GM12878 (cell line): ENCODE measurements around the gene RYR2. TPM values are rescaled to one million over a fixed set of nuclear protein-coding genes. Genes with fewer than 3 reads are reported as not detected.

ENCODE experiments used
- ATAC-seq: fragments of 200-7000 bp; cut with Tn5 transposase; 3 replicates; pipeline ENCODE4 v1.9.1; 2020; ENCODE audit warnings: mild to moderate bottlenecking, moderate library complexity
- BruUV-seq: library from RNA; stranded (reverse); fragments of 400-500 nt; replicated peaks from 2 replicates; lab custom pipeline; 2021; lab: Mats Ljungman, UMichigan
- CTCF ChIA-PET: fragments of 300-600 bp; sonication (Branson Sonifier 250); formaldehyde crosslinking; extraction: SDS; loops from one replicate; lab custom pipeline; 2021; ENCODE audit warnings: inconsistent platforms; lab: Yijun Ruan, JAX
- POLR2A ChIA-PET: fragments of 350-600 bp; formaldehyde crosslinking; extraction: SDS; loops from one replicate; lab custom pipeline; 2021; ENCODE audit warnings: inconsistent platforms; lab: Charles Lee
- RAD21 ChIA-PET: fragments of 300-600 bp; sonication (Branson Sonifier 250); formaldehyde crosslinking; loops from one replicate; lab custom pipeline; 2023; ENCODE audit warnings: antibody characterized with exemption; ENCODE audit not compliant: unreplicated experiment; lab: Charles Lee
- SMC1A ChIA-PET: fragments of 300-600 bp; sonication (Branson Sonifier 250); formaldehyde crosslinking; loops from one replicate; lab custom pipeline; 2023; ENCODE audit not compliant: unreplicated experiment, uncharacterized antibody; lab: Charles Lee
- DNase-seq: peaks from one replicate; pipeline ENCODE4 v3.0.0-alpha.2; 2011; ENCODE audit warnings: low read depth, low spot score
- FAIRE-seq: peaks from 3 replicates; lab custom pipeline; 2011; peaks lifted over from hg19 to GRCh38; lab: Jason Lieb, UNC
- H2AFZ ChIP-seq: 2 replicates; pipeline ENCODE4 v1.6.0; 2011; ENCODE audit warnings: low read depth, low read length, control low read depth; ENCODE audit not compliant: control insufficient read depth
- H3K27ac ChIP-seq: 2 replicates; pipeline ENCODE4 v1.5.1; 2011; ENCODE audit warnings: control low read depth; ENCODE audit not compliant: control insufficient read depth, insufficient read depth
- H3K27me3 ChIP-seq, 2 experiments: replicated peaks in 1 of 2; 2 replicates each; pipeline versions ENCODE4 v1.6.0 to v1.6.1; 2011; ENCODE audit warnings: low read length in 1 of 2; ENCODE audit not compliant: control insufficient read depth in 2 of 2, insufficient read depth in 2 of 2
- H3K36me3 ChIP-seq, 2 experiments: 2 replicates each; pipeline ENCODE4 v1.5.1; 2011; ENCODE audit warnings: low read length in 1 of 2; ENCODE audit not compliant: control insufficient read depth in 2 of 2, insufficient read depth in 2 of 2
- H3K4me1 ChIP-seq: 2 replicates; pipeline ENCODE4 v1.6.1; 2011; ENCODE audit warnings: mild to moderate bottlenecking, low read length, moderate library complexity, mixed read lengths; ENCODE audit not compliant: control insufficient read depth, insufficient read depth
- H3K4me2 ChIP-seq: 2 replicates; pipeline ENCODE4 v1.6.0; 2011; ENCODE audit warnings: control low read depth; ENCODE audit not compliant: control insufficient read depth, insufficient read depth
- H3K4me3 ChIP-seq: fragments of 200-600 bp; sonication (generic); 2 replicates; pipeline ENCODE4 v1.5.1; 2016
- H3K79me2 ChIP-seq: 2 replicates; pipeline ENCODE4 v1.6.0; 2011; ENCODE audit warnings: low read length; ENCODE audit not compliant: control insufficient read depth, insufficient read depth
- H3K9ac ChIP-seq: 2 replicates; pipeline ENCODE4 v1.8.0; 2011; ENCODE audit warnings: low read length, control low read depth, mixed read lengths; ENCODE audit not compliant: control insufficient read depth, insufficient read depth
- H3K9me3 ChIP-seq: replicated peaks from 3 replicates; pipeline ENCODE4 v1.5.1; 2011; ENCODE audit warnings: mild to moderate bottlenecking, low read length; ENCODE audit not compliant: control insufficient read depth, insufficient read depth
- H4K20me1 ChIP-seq: 2 replicates; pipeline ENCODE4 v1.6.0; 2011; ENCODE audit not compliant: control insufficient read depth, insufficient read depth
- CEBPB ChIP-seq, 2 experiments: fragments of 150-350 bp in 1 of 2; IDR thresholded peaks; 2 replicates each; pipeline ENCODE4 v1.6.1; 2012 to 2014; ENCODE audit warnings: low read depth in 2 of 2, low read length in 2 of 2, borderline replicate concordance in 1 of 2, inconsistent platforms in 1 of 2
- CUX1 ChIP-seq: IDR thresholded peaks from 2 replicates; pipeline ENCODE4 v1.6.1; 2012; ENCODE audit warnings: improper control_type of control experiment, low read depth, low read length; ENCODE audit not compliant: insufficient replicate concordance
- EP300 ChIP-seq, 2 experiments: fragments of 150-350 bp in 1 of 2; IDR thresholded peaks; 2 replicates each; pipeline ENCODE4 v1.6.1; 2011 to 2012; ENCODE audit warnings: low read depth in 2 of 2, low read length in 2 of 2, borderline replicate concordance in 1 of 2, improper control_type of control experiment in 1 of 2, inconsistent platforms in 1 of 2; ENCODE audit not compliant: control insufficient read depth in 1 of 2
- FOXM1 ChIP-seq: IDR thresholded peaks from 2 replicates; pipeline ENCODE4 v1.6.1; 2012; ENCODE audit warnings: low read depth, mild to moderate bottlenecking, inconsistent platforms, low read length, moderate library complexity
- WGBS: methylation state at CpG from one replicate; pipeline ENCODE4 v1.1.6; 2016; ENCODE audit warnings: low lambda C conversion rate; ENCODE audit not compliant: insufficient replicate concordance, insufficient coverage; ENCODE audit errors: missing lambda C conversion rate; 5-methylcytosine and 5-hydroxymethylcytosine counted together
- in situ Hi-C: fragments of 300-500 bp; cut with MboI; formaldehyde crosslinking; loops from 9 replicates; pipeline ENCODE4 v1.14.3; 2018; ENCODE audit warnings: mixed read lengths
- intact Hi-C: fragments of 100-400 bp; cut with micrococcal nuclease; formaldehyde crosslinking; loops from one replicate; pipeline ENCODE4 v1.14.2; 2022; ENCODE audit not compliant: unreplicated experiment
- polyA plus RNA-seq, 11 experiments: library from polyadenylated mRNA; depleted of rRNA in 4 of 11; unstranded in 6 of 11; stranded (reverse) in 5 of 11; fragments of >200 nt; fragmentation: Nextera tagmentation in 4 of 11; fragmentation: Illumina TruSeq in 1 of 11; extraction: Ambion mirVana in 4 of 11; extraction: Trizol in 1 of 11; gene quantifications; 1 replicate in 1 of 11; 2 replicates in 10 of 11; pipeline versions ENCODE4 v1.2.1 to v1.2.3, GENCODE V29; 2011 to 2016; ENCODE audit warnings: inconsistent platforms in 2 of 11, missing spikeins in 2 of 11, low read depth in 1 of 11
- total RNA-seq, 4 experiments: library from RNA; depleted of rRNA in 3 of 4; stranded (reverse); fragments of >200 nt in 3 of 4; fragmentation: Illumina TruSeq in 1 of 4; extraction: Trizol in 1 of 4; gene quantifications; 2 replicates each; pipeline versions ENCODE4 v1.2.1 to v1.2.3, GENCODE V29; 2013 to 2021

The RYR2 gene
- total and polyA plus RNA-seq, 10 of the 15 experiments (the other 5 are each of a cell fraction or from before 2014, with no cell fraction given) = 0.01 to 0.04 TPM; not detected in 8

DNA sequence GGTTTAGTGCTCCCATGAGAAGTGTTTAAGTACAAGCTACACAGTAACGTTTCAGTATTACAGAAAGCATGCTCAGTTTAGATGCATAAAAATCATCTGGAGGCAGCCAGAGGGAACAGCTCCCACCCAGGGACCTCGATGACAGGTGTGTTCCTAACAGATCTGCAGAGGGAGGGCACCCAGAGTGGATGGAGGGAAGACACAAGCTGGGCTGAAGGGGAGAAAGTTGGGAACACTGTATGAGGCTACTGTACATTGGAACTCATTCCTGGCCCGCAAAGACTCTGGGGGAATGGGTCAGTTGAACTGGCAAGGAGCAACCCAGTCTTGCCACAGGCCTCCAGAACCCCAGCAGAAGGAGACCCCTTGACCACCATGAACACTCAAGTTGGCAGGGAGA, 796.3 kb downstream of the RYR2 start:
- Histone ChIP-seq H3K4me1 (no peaks in the 10 kb centered on the region), H3K36me3 (no peaks in the 10 kb centered on the region), H3K9me3 (no peaks in the 10 kb centered on the region), H3K9ac (no peak overlapping the region), H3K79me2 (no peaks in the 10 kb centered on the region), H3K4me3 (no peak overlapping the region), H3K27ac (no peak overlapping the region), H2AFZ (no peak overlapping the region), H3K27me3 (no peaks in the 10 kb centered on the region), H4K20me1 (no peaks in the 10 kb centered on the region), H3K4me2 (no peak overlapping the region)
- no peak for FAIRE-seq
- in situ Hi-C loops = no loop called here
- no TSS peak for BruUV-seq
- TF ChIP-seq CUX1 = no peak
- TF ChIP-seq CEBPB (IDR thresholded peaks at IDR 0.05; ENCODE audit: borderline replicate concordance in 1 of 2, low read depth in 2 of 2, low read length in 2 of 2) = no peak
- TF ChIP-seq EP300 (IDR thresholded peaks at IDR 0.05; ENCODE audit: borderline replicate concordance in 1 of 2, control insufficient read depth in 1 of 2, low read depth in 2 of 2, low read length in 2 of 2) = no peak
- no peak for TF ChIP-seq FOXM1
- POLR2A ChIA-PET = no interaction called here
- SMC1A ChIA-PET = interaction anchor here (1.1 to 2.9 kb wide), 2 partner anchors 11 to 15 kb away, joined by 3 to 8 read pairs; no protein-coding TSS in a partner anchor
- RAD21 ChIA-PET = no interaction called here
- intact Hi-C loops = no loop called here
- no peak for DNase-seq
- no peak for ATAC-seq
- WGBS = 0% methylated on average over 3 of the region's 3 CpGs
- CTCF ChIA-PET = no interaction called here
